Muscle layer of duodenum (tissue), 2 donors: ENCODE results near the gene CWC27.
A peak's percentile ranks its signal among the peaks of the same experiment; 100 is the strongest.

ENCODE experiments used
- H3K27ac ChIP-seq: one replicate; pipeline ENCODE4 v1.7.0; 2013; ENCODE audit warnings: mild to moderate bottlenecking, low read length
- H3K27me3 ChIP-seq: one replicate; pipeline ENCODE4 v1.7.0; 2013; ENCODE audit warnings: low read depth, mild to moderate bottlenecking, control low read depth, low read length
- H3K36me3 ChIP-seq, 2 donors: one replicate each; pipeline ENCODE4 v1.7.0; 2013; ENCODE audit warnings: low read length in 2 of 2, control low read depth in 1 of 2, mild to moderate bottlenecking in 1 of 2; ENCODE audit not compliant: insufficient read depth in 2 of 2, control insufficient read depth in 1 of 2
- H3K4me1 ChIP-seq, 2 donors: one replicate each; pipeline ENCODE4 v1.7.0; 2013; ENCODE audit warnings: low read length in 2 of 2, mild to moderate bottlenecking in 2 of 2, control low read depth in 1 of 2, moderate library complexity in 1 of 2; ENCODE audit not compliant: insufficient read depth in 2 of 2, control insufficient read depth in 1 of 2
- H3K4me3 ChIP-seq, 2 donors: one replicate each; pipeline ENCODE4 v1.7.0; 2013; ENCODE audit warnings: low read length in 2 of 2, low read depth in 1 of 2, mild to moderate bottlenecking in 1 of 2
- H3K9me3 ChIP-seq, 2 donors: one replicate each; pipeline ENCODE4 v1.7.0; 2013; ENCODE audit warnings: low read length in 2 of 2, control low read depth in 1 of 2, mild to moderate bottlenecking in 1 of 2; ENCODE audit not compliant: control insufficient read depth in 1 of 2
- donor health status: healthy.

Gene CWC27

DNA sequence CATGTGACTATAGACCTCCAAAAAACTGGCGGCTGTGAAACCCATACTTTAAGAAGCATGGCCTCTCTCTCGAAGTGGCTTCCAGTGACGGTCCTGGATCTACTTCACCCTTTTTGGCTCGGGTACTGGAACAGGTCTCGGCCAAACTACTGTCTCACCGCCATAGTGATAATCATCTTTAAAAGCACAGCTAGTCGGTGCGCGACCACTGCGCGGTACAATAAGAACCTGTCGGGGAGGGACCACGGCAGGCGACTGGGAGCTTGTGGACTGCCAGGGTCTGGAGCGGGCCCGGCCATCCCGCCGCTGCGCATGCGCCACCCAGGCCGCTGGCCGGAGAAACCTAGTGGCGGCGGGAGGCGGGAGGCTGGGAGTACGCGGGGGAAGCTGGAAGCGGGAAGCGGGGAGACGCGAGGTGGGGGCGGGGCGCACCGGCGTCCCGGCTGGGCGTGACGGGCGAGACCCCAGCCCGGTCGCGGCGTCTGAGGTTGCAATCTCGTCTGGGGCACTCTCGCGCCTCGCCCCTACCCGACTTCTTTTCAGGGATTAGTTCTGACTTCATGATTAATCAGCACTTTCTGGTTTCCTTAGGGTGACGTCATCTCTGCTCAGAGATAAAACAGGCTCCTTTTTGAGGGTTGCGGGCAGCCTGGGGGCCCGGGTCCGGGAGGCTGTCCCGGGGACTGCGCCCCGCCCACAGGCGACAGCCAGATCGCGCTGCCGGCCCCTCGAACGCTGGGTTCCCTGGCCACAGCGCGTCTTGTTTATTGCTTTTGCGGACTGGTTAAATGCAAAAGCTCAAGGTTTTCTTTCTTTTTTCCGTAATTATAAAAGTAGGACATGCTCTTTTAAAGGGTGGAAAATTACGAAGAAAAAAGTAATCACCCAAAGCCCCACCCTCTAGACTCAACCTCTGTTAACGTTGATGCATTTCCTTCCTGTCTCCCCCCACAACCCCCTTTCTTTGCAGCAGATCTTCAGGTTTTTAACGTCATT lies 266.8 kb downstream of the CWC27 start:
- Histone ChIP-seq H3K9me3 (no peaks in the 10 kb centered on the region), H3K36me3 (no peaks in the 10 kb centered on the region), H3K27me3 (no peaks in the 10 kb centered on the region), H3K27ac (peak overlapping the region; percentile 79), H3K4me3 (peak overlapping the region; percentile 58 to 72), H3K4me1 (peaks cover 7 to 8% of the 10 kb centered on the region in 2 donors)

DNA sequence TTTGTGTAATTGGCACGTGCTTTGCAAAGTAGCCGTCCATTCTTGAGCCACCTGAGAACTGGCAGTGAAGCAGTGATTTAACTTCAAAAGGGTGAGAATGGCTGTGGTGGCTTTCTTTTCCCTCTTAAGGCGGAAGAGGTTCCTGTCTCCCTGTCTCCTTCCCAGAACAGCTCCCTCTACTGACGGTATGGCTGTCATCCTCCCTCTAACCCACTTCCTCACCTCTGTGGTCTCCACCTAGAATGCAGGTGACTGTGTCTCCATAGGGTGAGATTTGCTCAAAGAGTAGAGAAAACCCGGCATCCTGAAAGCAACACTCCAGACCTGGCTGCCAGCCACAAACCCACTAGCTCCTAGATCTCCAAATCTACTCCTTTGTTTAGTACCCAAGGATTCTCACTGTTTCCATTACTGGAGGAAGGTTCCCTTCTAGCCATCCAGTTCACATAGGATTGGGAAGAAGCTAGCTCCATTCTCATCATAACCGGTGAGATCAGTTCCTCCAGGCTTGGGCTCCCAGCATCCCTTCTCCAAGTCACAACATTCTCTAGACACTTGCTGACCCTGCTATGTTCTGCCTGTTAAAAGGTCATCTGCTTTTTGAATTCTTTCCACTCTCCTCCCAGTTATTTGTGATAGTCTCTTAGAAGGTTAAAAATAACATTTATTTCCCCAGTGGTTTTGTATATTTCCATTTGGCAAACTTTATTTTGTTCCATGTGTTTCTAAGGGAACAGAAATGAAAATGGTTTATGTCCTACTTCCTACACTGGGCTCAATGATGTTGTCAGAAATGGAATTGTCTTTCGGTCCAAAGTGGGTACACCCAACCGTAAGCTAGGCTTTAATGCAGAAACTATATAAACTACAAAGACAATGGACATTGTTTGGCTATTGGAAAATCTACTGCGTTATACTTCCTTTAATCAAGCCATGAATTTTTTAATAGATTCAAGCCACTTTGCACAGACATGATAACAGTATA lies 269.4 kb downstream of the CWC27 start:
- Histone ChIP-seq H3K4me3 (no peak overlapping the region), H3K4me1 (peaks cover 7 to 8% of the 10 kb centered on the region in 2 donors), H3K27me3 (no peaks in the 10 kb centered on the region), H3K27ac (no peak overlapping the region), H3K36me3 (no peaks in the 10 kb centered on the region), H3K9me3 (no peaks in the 10 kb centered on the region)

DNA sequence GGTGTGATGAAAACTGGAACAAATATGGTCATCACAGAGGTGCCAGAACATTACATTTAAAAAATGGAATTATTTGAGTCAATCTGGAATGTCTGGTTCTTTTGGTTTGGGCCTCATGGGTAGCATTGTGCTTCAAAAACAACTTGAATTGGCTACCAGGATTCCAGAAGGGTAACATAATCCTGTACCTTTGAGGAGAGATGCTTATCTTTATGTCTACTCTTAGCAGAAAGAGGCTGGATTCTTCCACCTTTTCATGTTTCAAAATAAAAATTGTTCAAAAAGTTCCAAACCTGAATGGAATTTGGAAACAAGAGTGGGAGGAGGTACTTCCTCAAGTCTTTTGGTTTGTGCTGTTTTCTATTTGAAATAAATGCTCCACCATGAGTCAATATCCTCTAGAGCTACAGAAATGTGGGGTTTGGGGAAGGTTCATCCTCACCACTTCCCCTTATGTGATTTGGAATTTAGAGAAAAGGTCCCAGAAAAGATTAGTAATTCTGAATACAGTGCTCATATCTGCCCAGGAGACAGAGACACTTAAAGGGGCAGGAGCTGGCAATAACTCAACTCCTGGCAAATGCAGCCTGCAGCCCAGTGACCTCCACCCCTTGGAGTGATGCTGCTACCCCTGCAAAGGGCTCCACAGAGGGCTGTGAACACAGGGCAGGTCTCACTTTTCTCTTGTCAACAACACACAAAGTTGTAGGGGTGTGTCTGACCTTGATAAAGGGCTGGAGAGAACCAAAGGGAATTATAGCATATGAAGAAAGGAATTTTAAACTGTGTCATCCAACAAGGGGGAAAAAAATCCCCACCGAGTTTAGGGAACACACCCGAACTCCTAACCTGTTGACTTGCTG lies 272.8 kb downstream of the CWC27 start:
- Histone ChIP-seq H3K27ac (no peak overlapping the region), H3K27me3 (no peaks in the 10 kb centered on the region), H3K4me1 (peaks cover 5 to 7% of the 10 kb centered on the region in 2 donors), H3K9me3 (no peaks in the 10 kb centered on the region), H3K4me3 (no peak overlapping the region), H3K36me3 (no peaks in the 10 kb centered on the region)

DNA sequence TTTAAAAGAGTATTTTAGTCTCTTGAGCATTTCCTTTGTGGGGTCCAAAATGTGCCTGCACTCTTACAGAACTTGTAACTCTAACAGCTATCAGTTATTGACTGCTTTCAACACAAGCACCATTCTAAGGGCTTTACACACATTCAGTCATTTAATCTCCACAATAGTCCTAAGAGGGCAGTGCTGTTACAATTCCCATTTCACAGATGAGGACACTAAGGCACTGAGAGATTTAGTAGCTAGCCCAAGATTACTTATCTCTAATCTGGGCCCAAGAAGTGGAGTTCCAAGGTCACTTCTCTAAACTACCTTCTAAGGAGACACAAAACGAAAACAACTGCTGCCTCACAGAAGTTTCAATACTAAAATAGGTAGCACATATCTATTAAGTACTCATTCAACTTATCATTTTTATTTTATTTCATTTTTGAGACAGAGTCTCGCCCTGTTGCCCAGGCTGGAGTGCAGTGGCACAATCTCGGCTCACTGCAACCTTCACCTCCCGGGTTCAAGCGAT lies 275.2 kb downstream of the CWC27 start:
- Histone ChIP-seq H3K36me3 (no peaks in the 10 kb centered on the region), H3K4me1 (no peaks in the 10 kb centered on the region), H3K9me3 (no peaks in the 10 kb centered on the region), H3K4me3 (no peak overlapping the region), H3K27me3 (no peaks in the 10 kb centered on the region), H3K27ac (no peak overlapping the region)

DNA sequence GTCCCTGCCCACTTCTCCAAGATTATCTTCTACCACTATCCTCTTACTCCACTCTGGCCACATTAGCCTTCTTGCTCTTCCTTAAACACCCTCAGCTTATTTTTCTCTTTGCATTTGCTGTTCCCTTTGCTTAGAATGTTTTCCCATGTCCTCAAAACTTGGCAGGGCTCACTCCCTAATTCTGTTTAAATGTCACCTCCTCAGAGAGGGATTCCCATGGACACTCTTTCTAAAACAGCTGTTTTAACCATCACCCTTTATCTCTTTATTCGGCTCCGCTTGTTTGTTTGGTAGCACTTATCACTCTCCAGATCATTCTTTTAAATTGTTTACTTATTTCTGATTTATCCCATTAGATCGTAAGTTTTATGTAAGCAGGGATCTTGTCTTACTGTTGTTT lies 278.5 kb downstream of the CWC27 start:
- Histone ChIP-seq H3K36me3 (no peaks in the 10 kb centered on the region), H3K4me1 (no peaks in the 10 kb centered on the region), H3K27ac (no peak overlapping the region)

DNA sequence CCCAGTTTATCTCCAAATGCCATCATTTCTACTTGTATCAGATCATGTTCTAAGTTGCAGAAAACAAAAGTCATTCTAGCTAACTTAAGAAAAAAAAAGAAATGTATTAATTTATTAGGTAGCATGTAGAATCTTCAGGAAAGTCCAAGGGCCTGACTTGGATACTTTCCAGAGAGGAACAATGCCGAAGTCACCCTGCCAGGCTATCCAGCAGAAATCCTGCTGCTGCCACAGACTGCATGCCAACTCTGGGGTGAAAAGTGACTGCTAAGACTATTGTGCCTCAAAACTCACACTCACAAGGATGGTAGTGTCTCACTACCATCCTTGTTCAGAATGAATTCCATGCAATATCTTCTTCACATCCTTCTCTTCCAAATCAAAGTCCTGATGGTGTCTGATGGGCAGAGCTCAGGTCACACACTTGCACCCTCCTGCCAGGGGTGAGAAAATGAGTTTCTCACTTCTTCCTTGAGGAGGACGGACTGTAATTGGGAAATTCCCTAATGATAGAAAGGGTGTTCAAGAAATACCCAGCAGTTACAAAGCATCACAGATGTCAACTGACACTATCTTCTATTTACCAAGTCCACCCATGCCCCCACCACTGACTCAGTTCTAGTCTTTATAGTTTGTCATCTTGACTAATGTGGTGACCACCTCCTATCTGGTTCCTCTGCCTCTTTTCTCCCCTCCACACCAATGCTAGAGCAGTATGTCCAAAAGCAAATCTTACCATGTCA lies 279.4 kb downstream of the CWC27 start:
- no peaks in the 10 kb centered on the region for H3K4me1 ChIP-seq
- no peak overlapping the region for H3K4me3 ChIP-seq
- H3K27me3 ChIP-seq: no peaks in the 10 kb centered on the region
- no peaks in the 10 kb centered on the region for H3K9me3 ChIP-seq
- H3K27ac ChIP-seq: no peak overlapping the region
- no peaks in the 10 kb centered on the region for H3K36me3 ChIP-seq

More for the DNA sequence above, 278.5 kb downstream of the CWC27 start:
- no peaks in the 10 kb centered on the region for H3K27me3 ChIP-seq
- H3K4me3 ChIP-seq: no peak overlapping the region
- H3K9me3 ChIP-seq: no peaks in the 10 kb centered on the region

DNA sequence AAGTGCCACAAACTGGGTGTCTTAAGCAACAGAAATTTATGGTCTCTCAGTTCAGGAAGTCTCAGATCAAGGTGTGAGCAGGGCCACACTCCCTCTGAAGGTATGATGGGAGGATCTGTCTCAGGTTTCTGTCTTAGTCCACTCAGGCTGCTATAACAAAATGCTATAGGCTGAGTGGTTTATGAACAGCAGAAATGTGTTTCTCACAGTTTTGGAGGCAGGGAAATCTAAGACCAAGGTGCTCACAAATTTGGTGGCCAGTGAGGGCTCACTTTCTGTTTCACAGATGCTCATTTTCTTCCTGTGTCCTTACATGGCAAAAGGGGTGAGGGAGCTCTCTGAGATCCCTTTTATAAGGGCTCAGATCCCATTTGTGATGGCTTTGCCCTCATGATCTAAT lies 281.4 kb downstream of the CWC27 start:
- no peak overlapping the region for H3K4me3 ChIP-seq
- H3K4me1 ChIP-seq: no peaks in the 10 kb centered on the region
- no peak overlapping the region for H3K27ac ChIP-seq
- no peaks in the 10 kb centered on the region for H3K9me3 ChIP-seq
- no peaks in the 10 kb centered on the region for H3K36me3 ChIP-seq
- no peaks in the 10 kb centered on the region for H3K27me3 ChIP-seq

DNA sequence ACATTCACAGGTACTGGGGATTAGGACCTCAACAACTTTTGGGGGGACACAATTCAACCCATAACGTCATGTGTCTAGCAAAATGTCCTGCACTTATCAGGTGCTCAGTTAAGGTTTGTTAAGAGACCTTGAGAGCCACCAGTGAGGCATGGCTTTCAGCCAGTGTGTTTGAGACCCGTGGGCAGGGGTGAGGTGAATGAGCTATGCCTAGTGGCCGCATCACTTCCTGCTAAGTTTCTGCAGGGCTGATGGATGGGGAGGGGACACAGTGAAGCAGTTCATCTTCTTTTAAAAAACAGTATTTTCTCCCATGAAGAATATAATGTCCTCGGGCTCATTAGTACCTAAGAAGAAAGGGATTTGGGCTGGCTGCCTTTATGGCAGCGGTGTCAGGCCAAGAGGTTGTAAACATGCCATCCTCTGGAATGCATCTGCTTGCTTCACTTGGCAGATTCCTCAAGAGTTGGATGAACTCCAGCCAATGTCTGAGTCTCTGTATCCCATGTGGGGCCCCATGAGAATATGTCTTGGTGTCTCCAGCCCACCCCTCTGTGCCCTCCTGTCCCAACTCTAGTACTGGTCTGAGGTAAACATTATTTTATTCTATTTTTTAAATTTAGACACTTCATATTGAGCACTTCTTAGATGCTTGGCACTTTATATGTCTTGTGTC lies 282.2 kb downstream of the CWC27 start:
- Histone ChIP-seq H3K4me3 (no peak overlapping the region), H3K4me1 (no peaks in the 10 kb centered on the region), H3K27me3 (no peaks in the 10 kb centered on the region), H3K36me3 (no peaks in the 10 kb centered on the region), H3K9me3 (no peaks in the 10 kb centered on the region), H3K27ac (no peak overlapping the region)

DNA sequence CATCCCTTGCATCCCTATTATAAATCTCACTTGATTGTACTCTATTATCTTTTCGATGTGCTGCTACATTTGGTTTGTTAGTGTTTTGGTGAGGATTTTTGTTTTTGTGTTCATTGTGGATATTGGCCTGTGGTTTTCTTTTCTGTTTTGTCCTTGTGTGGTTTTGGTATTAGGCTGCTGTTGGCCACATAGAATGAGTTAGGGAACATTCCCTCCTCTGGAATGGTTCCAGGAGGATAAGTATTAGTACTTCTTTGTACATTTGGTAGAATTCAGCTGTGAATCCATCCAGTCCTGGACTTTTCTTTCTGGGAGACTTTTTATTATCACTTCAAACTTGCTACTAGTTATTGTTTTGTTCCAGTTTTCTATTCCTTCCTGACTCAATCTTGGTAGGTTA lies 287.2 kb downstream of the CWC27 start:
- Histone ChIP-seq H3K4me3 (no peak overlapping the region), H3K27ac (no peak overlapping the region), H3K4me1 (no peaks in the 10 kb centered on the region), H3K27me3 (no peaks in the 10 kb centered on the region), H3K9me3 (no peaks in the 10 kb centered on the region), H3K36me3 (no peaks in the 10 kb centered on the region)
